B cell (primary cell): ENCODE data around the gene UFSP1. TPM values are rescaled to one million over a fixed set of nuclear protein-coding genes. Genes with fewer than 3 reads are reported as not detected.

Experiments
- ATAC-seq: fragments of 200-7000 bp; cut with Tn5 transposase; one replicate; pipeline ENCODE4 v1.10.0; 2021; ENCODE audit warnings: low read depth, mild to moderate bottlenecking, moderate number of reproducible peaks, moderate library complexity
- CTCF ChIA-PET: fragments of 350-600 bp; sonication (Branson Sonifier 250); formaldehyde crosslinking; loops from one replicate; lab custom pipeline; 2021; ENCODE audit warnings: antibody characterized with exemption, inconsistent platforms; lab: Charles Lee
- POLR2A ChIA-PET: fragments of 350-600 bp; sonication (Branson Sonifier 250); formaldehyde crosslinking; loops from one replicate; lab custom pipeline; 2021; ENCODE audit warnings: antibody characterized with exemption; lab: Charles Lee
- DNase-seq: peaks from one replicate; pipeline ENCODE4 v3.0.0; 2013
- H2AFZ ChIP-seq: 2 replicates; pipeline ENCODE4 v1.6.1; 2012; ENCODE audit warnings: mild to moderate bottlenecking, low read depth, low read length; ENCODE audit not compliant: insufficient read depth, poor library complexity, severe bottlenecking
- H3K27ac ChIP-seq, 2 donors: 1 replicate in 1 of 2; 2 replicates in 1 of 2; pipeline ENCODE4 v1.5.1; 2012 to 2013; ENCODE audit warnings: low read length in 2 of 2, mild to moderate bottlenecking in 2 of 2, moderate library complexity in 1 of 2
- H3K27me3 ChIP-seq, 4 experiments: fragments of 200-600 bp in 1 of 4; sonication (generic) in 1 of 4; replicated peaks in 1 of 4; 1 replicate in 2 of 4; 2 replicates in 2 of 4; pipeline versions ENCODE4 v1.6.1 to v1.7.0; 2013 to 2016; ENCODE audit warnings: low read length in 3 of 4, mild to moderate bottlenecking in 2 of 4, mixed read lengths in 1 of 4, moderate library complexity in 1 of 4; ENCODE audit not compliant: insufficient read depth in 4 of 4, control insufficient read depth in 3 of 4; ENCODE audit errors: control extremely low read depth in 1 of 4
- H3K36me3 ChIP-seq, 2 experiments: replicated peaks in 1 of 2; 1 replicate in 1 of 2; 2 replicates in 1 of 2; pipeline versions ENCODE4 v1.6.1 to v1.7.1; 2013; ENCODE audit warnings: low read length in 1 of 2; ENCODE audit not compliant: insufficient read depth in 2 of 2, control insufficient read depth in 1 of 2; ENCODE audit errors: control extremely low read depth in 1 of 2, extremely low read depth in 1 of 2
- H3K4me1 ChIP-seq, 2 donors: fragments of 200-600 bp in 1 of 2; sonication (generic) in 1 of 2; 1 replicate in 1 of 2; 2 replicates in 1 of 2; pipeline versions ENCODE4 v1.5.1 to v1.6.1; 2013 to 2017; ENCODE audit warnings: low read length in 2 of 2; ENCODE audit not compliant: control insufficient read depth in 2 of 2, insufficient read depth in 2 of 2
- H3K4me2 ChIP-seq: replicated peaks from 2 replicates; pipeline ENCODE3; 2012; ENCODE audit warnings: mild to moderate bottlenecking, low read depth, low read length; ENCODE audit not compliant: poor library complexity, severe bottlenecking
- H3K4me3 ChIP-seq, 5 experiments: fragments of 200-600 bp in 1 of 5; sonication (generic) in 1 of 5; 1 replicate in 3 of 5; 2 replicates in 2 of 5; pipeline versions ENCODE4 v1.5.1 to v1.7.0; 2011 to 2016; ENCODE audit warnings: low read length in 4 of 5, mild to moderate bottlenecking in 4 of 5, low read depth in 2 of 5, control low read depth in 1 of 5, moderate library complexity in 1 of 5; ENCODE audit not compliant: insufficient read depth in 1 of 5; ENCODE audit errors: control extremely low read depth in 1 of 5, extremely low read depth in 1 of 5
- H3K79me2 ChIP-seq: fragments of 200-600 bp; sonication (generic); one replicate; pipeline ENCODE4 v1.6.0; 2016; ENCODE audit warnings: low read length; ENCODE audit not compliant: control insufficient read depth, insufficient read depth
- H3K9ac ChIP-seq: fragments of 200-600 bp; sonication (generic); 2 replicates; pipeline ENCODE4 v1.6.1; 2017; ENCODE audit warnings: mild to moderate bottlenecking, low read length, moderate library complexity
- H3K9me3 ChIP-seq, 3 donors: one replicate each; pipeline versions ENCODE4 v1.6.1 to v1.7.1; 2013; ENCODE audit warnings: low read length in 2 of 3; ENCODE audit not compliant: control insufficient read depth in 2 of 3, insufficient read depth in 1 of 3; ENCODE audit errors: control extremely low read depth in 1 of 3
- H4K20me1 ChIP-seq: 2 replicates; pipeline ENCODE4 v1.6.0; 2012; ENCODE audit warnings: mild to moderate bottlenecking, low read length; ENCODE audit not compliant: insufficient read depth, control insufficient read depth, poor library complexity, severe bottlenecking
- H3K27ac Mint-ChIP-seq: one replicate; pipeline ENCODE4 v1.8.0; 2021; ENCODE audit warnings: mixed read lengths
- H3K27me3 Mint-ChIP-seq: one replicate; pipeline ENCODE4 v1.8.0; 2021; ENCODE audit warnings: mixed read lengths
- H3K4me1 Mint-ChIP-seq: one replicate; pipeline ENCODE4 v1.8.0; 2021; ENCODE audit warnings: mixed read lengths
- H3K4me3 Mint-ChIP-seq: one replicate; pipeline ENCODE4 v1.8.0; 2021; ENCODE audit warnings: mixed read lengths
- H3K9me3 Mint-ChIP-seq: one replicate; pipeline ENCODE4 v1.8.0; 2022; ENCODE audit warnings: mixed read lengths; ENCODE audit not compliant: insufficient read depth
- CTCF ChIP-seq: fragments of 200-600 bp; IDR thresholded peaks from one replicate; pipeline ENCODE4 v1.8.0; 2022; ENCODE audit warnings: antibody characterized with exemption, mild to moderate bottlenecking
- EZH2 ChIP-seq: IDR thresholded peaks from 2 replicates; pipeline ENCODE4 v1.6.1; 2012; ENCODE audit warnings: borderline replicate concordance, low read depth, mild to moderate bottlenecking, moderate library complexity, low read length; ENCODE audit not compliant: insufficient read depth, poor library complexity, severe bottlenecking
- WGBS: methylation state at CpG from one replicate; pipeline ENCODE4 v1.1.5; 2013; ENCODE audit warnings: missing lambda C conversion rate; ENCODE audit not compliant: insufficient coverage; 5-methylcytosine and 5-hydroxymethylcytosine counted together
- intact Hi-C: fragments of 100-400 bp; cut with micrococcal nuclease; formaldehyde crosslinking; loops from one replicate; pipeline ENCODE4 v1.10.0; 2022
- polyA plus RNA-seq: library from polyadenylated mRNA; depleted of rRNA; stranded (reverse); fragments of >200 nt; gene quantifications from 2 replicates; pipeline ENCODE4 v1.2.3, GENCODE V29; 2012
- total RNA-seq, 2 donors: library from RNA; stranded (reverse); fragments of 120-200 nt in 1 of 2; gene quantifications; 1 replicate in 1 of 2; 2 replicates in 1 of 2; pipeline versions ENCODE4 v1.2.3 to v1.2.4, GENCODE V29; 2013 to 2022

The UFSP1 gene
- total and polyA plus RNA-seq, 2 donors (not counting 1 experiment from before 2014, with no cell fraction given) = 3.6 to 4.3 TPM

- 86% methylated on average over 18 of the region's 18 CpGs for WGBS
- Mint-ChIP-seq H3K27ac (peak overlapping the region; percentile 92), H3K27me3 (peaks cover 19% of the 10 kb centered on the region), H3K9me3 (no peaks in the 10 kb centered on the region), H3K4me3 (peak overlapping the region; percentile 87), H3K4me1 (peaks cover 51% of the 10 kb centered on the region)
- H3K79me2 ChIP-seq = peaks cover 16% of the 10 kb centered on the region
- peak overlapping the region; percentile 22 to 79 (median 74) for H3K4me3 ChIP-seq
- intact Hi-C loops = no loop called here
- no peak for DNase-seq
- no peak overlapping the region for H2AFZ ChIP-seq
- peaks cover 23% of the 10 kb centered on the region for H4K20me1 ChIP-seq
- H3K36me3 ChIP-seq = peaks cover 0 to 46% of the 10 kb centered on the region in 2 experiments
- ChIA-PET CTCF (interaction anchor here (0.5 to 3.8 kb wide), 6 partner anchors 13 to 256 kb away, joined by 3 to 17 read pairs (median 6); partner anchors contain the start of genes POP7 and SRRT), POLR2A (interaction anchor here (0.6 to 5.6 kb wide), 2 partner anchors 13 to 360 kb away, joined by 5 to 84 read pairs; partner anchors contain the start of gene SRRT)
- no peak for TF ChIP-seq CTCF
- TF ChIP-seq EZH2 = no peak
- peak overlapping the region; percentile 74 to 76 for H3K27ac ChIP-seq
- H3K9ac ChIP-seq = peak overlapping the region; percentile 77
- peaks cover 38 to 48% of the 10 kb centered on the region in 2 donors for H3K4me1 ChIP-seq
- H3K9me3 ChIP-seq = peaks cover 0 to 16% (median 0%) of the 10 kb centered on the region in 3 donors
- no peak for ATAC-seq
- peak overlapping the region; percentile 99 for H3K4me2 ChIP-seq
- H3K27me3 ChIP-seq = peaks cover 0 to 31% (median 7%) of the 10 kb centered on the region in 4 experiments
Measured at GRCh38 chr7:100888291-100888987, 1.1 kb downstream of the UFSP1 start.
